ENCODE results near the gene RAB1A.
"Not testable (repeated sequence)": the region's sequence is repeated elsewhere in the genome, so short reads cannot be mapped to it uniquely, and the experiment has no call there.

Gene RAB1A

GRCh38 chr2:65158557-65158956 lies 28.7 kb upstream of the RAB1A start:
- H3K27ac ChIP-seq (ENCODE audit: low read length) = no peak overlapping the region
- H4K20me1 ChIP-seq (ENCODE audit: insufficient read depth, low read length) = no peaks in the 10 kb centered on the region
- no peak overlapping the region for H3K4me3 ChIP-seq (ENCODE audit: low read length)

GRCh38 chr2:65157856-65158255 lies 27.9 kb upstream of the RAB1A start:
- not testable (repeated sequence) for H3K36me3 ChIP-seq (replicated peaks; ENCODE audit: low read depth, low read length); H2AFZ ChIP-seq (ENCODE audit: low read depth, low read length); H3K27ac ChIP-seq (ENCODE audit: low read length); H3K4me1 ChIP-seq (ENCODE audit: low read length); H3K27me3 ChIP-seq (ENCODE audit: low read depth, low read length); H3K4me3 ChIP-seq (ENCODE audit: low read length); H3K9me3 ChIP-seq (ENCODE audit: insufficient read depth, low read length); H3K9ac ChIP-seq (ENCODE audit: low read length); H3K4me2 ChIP-seq (ENCODE audit: low read length); H3K79me2 ChIP-seq (ENCODE audit: low read length); H4K20me1 ChIP-seq (ENCODE audit: insufficient read depth, low read length)

More at GRCh38 chr2:65158557-65158956, 28.7 kb upstream of the RAB1A start:
- TF ChIP-seq CTCF (IDR thresholded peaks at IDR 0.05; ENCODE audit: low read depth, low read length) = no peak
- Histone ChIP-seq H3K4me2 (ENCODE audit: low read length) (no peak overlapping the region), H3K79me2 (ENCODE audit: low read length) (no peaks in the 10 kb centered on the region), H3K9ac (ENCODE audit: low read length) (no peak overlapping the region), H2AFZ (ENCODE audit: low read depth, low read length) (no peak overlapping the region), H3K4me1 (ENCODE audit: low read length) (peaks cover 10% of the 10 kb centered on the region), H3K27me3 (ENCODE audit: low read depth, low read length) (no peaks in the 10 kb centered on the region), H3K36me3 (replicated peaks; ENCODE audit: low read depth, low read length) (no peaks in the 10 kb centered on the region), H3K9me3 (ENCODE audit: insufficient read depth, low read length) (no peaks in the 10 kb centered on the region)

GRCh38 chr2:65156041-65156440 lies 26.1 kb upstream of the RAB1A start:
- TF ChIP-seq EZH2phosphoT487 (IDR thresholded peaks at IDR 0.05; ENCODE audit: low read depth) (no peak), CTCF (IDR thresholded peaks at IDR 0.05; ENCODE audit: low read depth, low read length) (no peak)
- no peak overlapping the region for H3K27ac ChIP-seq (ENCODE audit: low read length)

GRCh38 chr2:65153515-65153914 lies 23.6 kb upstream of the RAB1A start:
- Histone ChIP-seq H3K27me3 (ENCODE audit: low read depth, low read length) (peaks cover 1% of the 10 kb centered on the region; the same call in 1 of the 2 replicates), H4K20me1 (ENCODE audit: insufficient read depth, low read length) (no peaks in the 10 kb centered on the region), H3K9me3 (ENCODE audit: insufficient read depth, low read length) (no peaks in the 10 kb centered on the region), H3K4me2 (ENCODE audit: low read length) (no peak overlapping the region), H3K27ac (ENCODE audit: low read length) (no peak overlapping the region), H2AFZ (ENCODE audit: low read depth, low read length) (no peak overlapping the region), H3K36me3 (replicated peaks; ENCODE audit: low read depth, low read length) (no peaks in the 10 kb centered on the region), H3K4me3 (ENCODE audit: low read length) (no peak overlapping the region), H3K9ac (ENCODE audit: low read length) (no peak overlapping the region), H3K79me2 (ENCODE audit: low read length) (no peaks in the 10 kb centered on the region), H3K4me1 (ENCODE audit: low read length) (no peaks in the 10 kb centered on the region)
- TF ChIP-seq CTCF (IDR thresholded peaks at IDR 0.05; ENCODE audit: low read depth, low read length) (no peak), EZH2phosphoT487 (IDR thresholded peaks at IDR 0.05; ENCODE audit: low read depth) (no peak)

More at GRCh38 chr2:65156041-65156440, 26.1 kb upstream of the RAB1A start:
- H2AFZ ChIP-seq (ENCODE audit: low read depth, low read length) = no peak overlapping the region
- H3K4me1 ChIP-seq (ENCODE audit: low read length) = 0 out of 2 replicates have a peak, but pooled peaks cover 4% of the 10 kb centered on the region
- no peak overlapping the region for H3K4me3 ChIP-seq (ENCODE audit: low read length)
- H3K4me2 ChIP-seq (ENCODE audit: low read length) = no peak overlapping the region
- no peak overlapping the region for H3K9ac ChIP-seq (ENCODE audit: low read length)
- no peaks in the 10 kb centered on the region for H3K27me3 ChIP-seq (ENCODE audit: low read depth, low read length)
- H4K20me1 ChIP-seq (ENCODE audit: insufficient read depth, low read length) = no peaks in the 10 kb centered on the region
- no peaks in the 10 kb centered on the region for H3K36me3 ChIP-seq (replicated peaks; ENCODE audit: low read depth, low read length)
- H3K9me3 ChIP-seq (ENCODE audit: insufficient read depth, low read length) = no peaks in the 10 kb centered on the region
- no peaks in the 10 kb centered on the region for H3K79me2 ChIP-seq (ENCODE audit: low read length)

- Histone ChIP-seq H4K20me1 (ENCODE audit: insufficient read depth, low read length) (no peaks in the 10 kb centered on the region), H3K36me3 (replicated peaks; ENCODE audit: low read depth, low read length) (no peaks in the 10 kb centered on the region), H3K79me2 (ENCODE audit: low read length) (no peaks in the 10 kb centered on the region), H3K4me1 (ENCODE audit: low read length) (0 out of 2 replicates have a peak, but pooled peaks cover 3% of the 10 kb centered on the region), H3K4me3 (ENCODE audit: low read length) (no peak overlapping the region), H3K27ac (ENCODE audit: low read length) (no peak overlapping the region), H2AFZ (ENCODE audit: low read depth, low read length) (no peak overlapping the region), H3K9me3 (ENCODE audit: insufficient read depth, low read length) (no peaks in the 10 kb centered on the region), H3K27me3 (ENCODE audit: low read depth, low read length) (peaks cover 20% of the 10 kb centered on the region; the same call in 1 of the 2 replicates), H3K4me2 (ENCODE audit: low read length) (no peak overlapping the region), H3K9ac (ENCODE audit: low read length) (no peak overlapping the region)
- TF ChIP-seq CTCF (IDR thresholded peaks at IDR 0.05; ENCODE audit: low read depth, low read length) = no peak
- no peak for TF ChIP-seq EZH2phosphoT487 (IDR thresholded peaks at IDR 0.05; ENCODE audit: low read depth)
These were observed 16.2 kb upstream of the RAB1A start for GRCh38 chr2:65146078-65146477.
